Lower lobe of right lung (tissue), 2 donors: ENCODE measurements around the gene DMC1. TPM values are rescaled to one million over a fixed set of nuclear protein-coding genes. Genes with fewer than 3 reads are reported as not detected.
A peak's percentile ranks its signal among the peaks of the same experiment; 100 is the strongest.

Source experiments
- ATAC-seq, 2 donors: fragments of 200-7000 bp; cut with Tn5 transposase; one replicate each; pipeline ENCODE4 v1.9.1; 2020 to 2022; ENCODE audit warnings: mild to moderate bottlenecking in 2 of 2, moderate library complexity in 2 of 2
- DNase-seq: peaks from one replicate; pipeline ENCODE4 v3.0.0-alpha.2; 2020
- H3K27ac ChIP-seq: fragments of 200-600 bp; one replicate; pipeline ENCODE4 v1.8.0; 2022
- H3K27me3 ChIP-seq: fragments of 200-600 bp; one replicate; pipeline ENCODE4 v1.8.0; 2022; ENCODE audit warnings: low read depth
- H3K36me3 ChIP-seq: fragments of 200-600 bp; one replicate; pipeline ENCODE4 v1.8.0; 2022; ENCODE audit warnings: mild to moderate bottlenecking
- H3K4me1 ChIP-seq: fragments of 200-600 bp; one replicate; pipeline ENCODE4 v1.8.0; 2022
- H3K4me3 ChIP-seq: fragments of 200-600 bp; one replicate; pipeline ENCODE4 v1.8.0; 2022; ENCODE audit warnings: mild to moderate bottlenecking
- H3K9me3 ChIP-seq: fragments of 200-600 bp; one replicate; pipeline ENCODE4 v1.8.0; 2022
- intact Hi-C: fragments of 100-400 bp; cut with DNase I; formaldehyde crosslinking; loops from one replicate; pipeline ENCODE4 v1.11.0; 2022
- total RNA-seq: library from RNA; stranded (reverse); fragmentation: NEBNext Ultra II Directional; extraction: Animal tissue kit (Norgen Biotek cat#: 25700); gene quantifications from one replicate; pipeline ENCODE4 v1.2.1, GENCODE V29; 2021
- TF ChIP-seq, protein P1 (sequence below): fragments of 200-600 bp; IDR thresholded peaks from one replicate; pipeline ENCODE4 v1.8.0; 2022; ENCODE audit warnings: antibody characterized with exemption, mild to moderate bottlenecking
- donor health status: DM: no; HTN: yes; CAD: no; lungs with severe emphysema.

The DMC1 gene
- total RNA-seq, 1 donor from 2014 or later, result 0.97 TPM

DNA sequence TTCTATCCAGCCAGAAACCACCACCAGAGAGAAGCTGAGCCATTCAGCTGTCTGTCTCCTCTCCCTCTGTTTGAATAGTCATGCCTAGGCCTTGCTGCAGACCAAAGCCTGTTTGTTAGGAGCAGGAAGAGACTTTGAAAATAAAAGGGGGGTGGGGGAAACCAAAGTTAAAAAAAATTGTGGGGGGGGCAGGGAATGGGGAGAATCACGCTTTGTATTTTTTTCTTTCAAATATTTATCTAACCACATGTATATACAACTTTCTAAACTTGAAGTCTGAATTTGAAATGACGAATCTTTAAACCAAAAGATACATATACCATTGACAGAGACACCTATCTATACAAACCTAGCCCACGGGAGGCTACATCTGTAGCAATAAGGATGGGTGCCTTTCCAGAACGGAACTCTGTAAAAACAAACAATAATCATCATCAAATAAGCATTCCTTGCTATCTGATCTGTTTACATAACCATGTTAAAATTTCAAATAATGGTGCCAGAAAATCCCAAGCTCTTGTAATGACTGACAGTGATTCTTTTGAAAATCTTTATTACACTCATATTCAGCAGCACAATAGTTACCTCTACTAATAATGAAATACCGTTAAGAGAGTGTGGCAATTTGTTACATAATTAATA lies 78.2 kb downstream of the DMC1 start:
- ATAC-seq (no peak), DNase-seq (no peak)
- Histone ChIP-seq H3K27ac (no peak overlapping the region), H3K4me1 (peaks cover 33% of the 10 kb centered on the region), H3K36me3 (peaks cover 100% of the 10 kb centered on the region), H3K27me3 (no peaks in the 10 kb centered on the region), H3K9me3 (no peaks in the 10 kb centered on the region), H3K4me3 (no peak overlapping the region)
- intact Hi-C loops, result no loop called here
- TF ChIP-seq, protein P1, sequence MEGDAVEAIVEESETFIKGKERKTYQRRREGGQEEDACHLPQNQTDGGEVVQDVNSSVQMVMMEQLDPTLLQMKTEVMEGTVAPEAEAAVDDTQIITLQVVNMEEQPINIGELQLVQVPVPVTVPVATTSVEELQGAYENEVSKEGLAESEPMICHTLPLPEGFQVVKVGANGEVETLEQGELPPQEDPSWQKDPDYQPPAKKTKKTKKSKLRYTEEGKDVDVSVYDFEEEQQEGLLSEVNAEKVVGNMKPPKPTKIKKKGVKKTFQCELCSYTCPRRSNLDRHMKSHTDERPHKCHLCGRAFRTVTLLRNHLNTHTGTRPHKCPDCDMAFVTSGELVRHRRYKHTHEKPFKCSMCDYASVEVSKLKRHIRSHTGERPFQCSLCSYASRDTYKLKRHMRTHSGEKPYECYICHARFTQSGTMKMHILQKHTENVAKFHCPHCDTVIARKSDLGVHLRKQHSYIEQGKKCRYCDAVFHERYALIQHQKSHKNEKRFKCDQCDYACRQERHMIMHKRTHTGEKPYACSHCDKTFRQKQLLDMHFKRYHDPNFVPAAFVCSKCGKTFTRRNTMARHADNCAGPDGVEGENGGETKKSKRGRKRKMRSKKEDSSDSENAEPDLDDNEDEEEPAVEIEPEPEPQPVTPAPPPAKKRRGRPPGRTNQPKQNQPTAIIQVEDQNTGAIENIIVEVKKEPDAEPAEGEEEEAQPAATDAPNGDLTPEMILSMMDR, result no peak

DNA sequence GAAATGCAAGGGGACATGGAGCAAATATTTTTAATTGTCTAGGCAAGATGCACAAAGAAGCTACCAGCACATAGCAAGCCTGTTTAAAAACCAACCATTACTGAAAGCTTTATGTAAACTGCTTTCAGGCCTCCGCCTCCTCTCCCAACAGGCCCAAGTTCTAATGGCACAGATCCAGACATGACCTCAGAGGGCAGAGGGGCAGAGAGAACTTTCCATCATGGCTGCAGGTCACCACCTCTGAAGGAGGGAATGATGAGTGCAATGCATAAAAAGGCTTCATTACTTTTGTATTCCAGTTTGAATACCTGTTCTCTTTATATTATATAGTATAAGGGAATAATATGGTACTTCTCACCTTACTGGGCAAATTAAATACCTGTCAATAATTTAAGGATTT lies 79.1 kb downstream of the DMC1 start:
- intact Hi-C loops, result no loop called here
- Histone ChIP-seq H3K36me3 (peaks cover 100% of the 10 kb centered on the region), H3K27me3 (no peaks in the 10 kb centered on the region), H3K9me3 (no peaks in the 10 kb centered on the region), H3K27ac (no peak overlapping the region), H3K4me3 (no peak overlapping the region), H3K4me1 (peaks cover 33% of the 10 kb centered on the region)
- peak; percentile 47 to 84 for ATAC-seq
- no peak for DNase-seq
- TF ChIP-seq, protein P1, result no peak

DNA sequence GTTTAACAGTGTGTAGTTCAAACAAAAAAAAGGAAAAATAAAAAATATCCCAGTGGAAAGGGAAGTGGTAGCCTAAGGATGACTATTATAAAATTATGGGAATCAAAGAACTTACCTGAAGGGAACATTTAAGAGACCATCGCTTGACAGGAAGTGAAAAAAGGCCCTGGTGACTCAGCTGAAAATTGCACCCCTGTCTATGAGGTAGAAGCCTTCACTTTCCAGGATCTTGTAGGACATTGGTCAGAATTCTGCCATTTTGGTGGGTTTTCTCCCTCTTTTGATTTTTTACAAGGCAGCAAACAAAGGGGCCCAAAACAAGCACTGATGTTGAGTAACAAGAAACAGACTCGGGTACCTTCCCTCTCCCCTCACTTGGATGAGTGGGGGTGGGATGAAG lies 79.5 kb downstream of the DMC1 start:
- DNase-seq (no peak), ATAC-seq (peak in 1 of 2 donors; percentile 15)
- TF ChIP-seq, protein P1, result no peak
- Histone ChIP-seq H3K4me3 (no peak overlapping the region), H3K4me1 (peaks cover 33% of the 10 kb centered on the region), H3K27ac (no peak overlapping the region), H3K9me3 (no peaks in the 10 kb centered on the region), H3K36me3 (peaks cover 100% of the 10 kb centered on the region), H3K27me3 (no peaks in the 10 kb centered on the region)
- intact Hi-C loops, result no loop called here

DNA sequence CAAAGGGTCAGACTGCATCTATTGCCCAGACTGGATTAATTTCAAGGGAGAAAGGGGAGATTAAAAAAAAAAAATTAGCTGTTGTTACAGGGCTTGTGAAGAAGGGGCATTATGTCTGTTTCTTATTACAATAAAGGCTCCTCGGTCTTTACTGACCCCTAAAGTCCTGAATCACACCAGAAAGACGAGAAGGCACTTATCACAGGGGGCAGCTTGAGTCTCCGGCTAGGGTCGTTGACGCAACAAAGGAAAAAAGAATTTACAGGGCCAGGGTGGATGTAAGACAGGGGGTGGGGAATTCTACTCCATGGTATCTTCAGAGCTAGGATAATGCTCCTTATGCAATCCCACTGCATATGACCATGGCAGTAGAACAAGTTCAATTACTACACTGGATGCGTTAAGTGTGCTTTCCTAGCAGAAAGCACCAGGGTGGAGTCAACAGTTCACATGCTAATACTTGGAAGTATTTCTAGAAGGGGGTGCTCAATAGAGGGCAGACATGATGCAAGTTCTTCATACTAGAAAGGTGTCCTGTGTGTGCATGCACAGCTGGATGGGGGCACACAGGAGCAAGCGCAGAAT lies 80.3 kb downstream of the DMC1 start:
- no peak for ATAC-seq
- no peak overlapping the region for H3K27ac ChIP-seq
- peaks cover 100% of the 10 kb centered on the region for H3K36me3 ChIP-seq

DNA sequence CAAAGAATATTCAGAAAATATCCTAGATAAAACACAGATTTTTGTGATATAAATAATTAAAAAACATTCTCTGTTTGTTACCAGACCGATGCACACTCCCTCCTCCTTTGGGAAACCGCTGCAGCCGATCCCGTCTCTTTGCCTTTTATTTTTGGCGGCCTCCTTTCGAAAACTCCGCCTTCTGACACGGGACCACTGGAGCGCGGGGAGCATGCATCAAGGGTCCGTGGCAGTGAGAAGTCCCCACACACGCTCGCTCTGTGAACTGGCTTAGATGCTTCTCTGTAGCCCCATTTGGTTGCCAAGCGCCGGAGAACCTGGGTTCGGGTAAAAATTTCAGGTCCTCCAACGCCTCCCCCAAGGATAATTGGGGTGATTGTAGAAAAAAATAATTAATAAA lies 80.8 kb downstream of the DMC1 start:
- intact Hi-C loops, result no loop called here
- no peaks in the 10 kb centered on the region for H3K9me3 ChIP-seq
- H3K27me3 ChIP-seq, result no peaks in the 10 kb centered on the region
- TF ChIP-seq, protein P1, result no peak
- H3K4me1 ChIP-seq, result peaks cover 33% of the 10 kb centered on the region
- no peak overlapping the region for H3K27ac ChIP-seq
- peaks cover 100% of the 10 kb centered on the region for H3K36me3 ChIP-seq
- no peak for ATAC-seq
- H3K4me3 ChIP-seq, result no peak overlapping the region
- no peak for DNase-seq

More for the DNA sequence above, 80.3 kb downstream of the DMC1 start:
- Histone ChIP-seq H3K9me3 (no peaks in the 10 kb centered on the region), H3K4me3 (no peak overlapping the region), H3K27me3 (no peaks in the 10 kb centered on the region), H3K4me1 (peaks cover 33% of the 10 kb centered on the region)
- DNase-seq, result no peak
- intact Hi-C loops, result no loop called here
- TF ChIP-seq, protein P1, result no peak
